ENCODE results near the gene CEP112.
"Not testable (repeated sequence)": the region's sequence is repeated elsewhere in the genome, so short reads cannot be mapped to it uniquely, and the experiment has no call there.

Gene CEP112

GRCh38 chr17:65745241-65745640, 446.7 kb downstream of the CEP112 start:
- DNase-seq (ENCODE audit: low read depth in 4 of 4, low spot score in 1 of 4): no peak

GRCh38 chr17:65743308-65743655, 448.7 kb downstream of the CEP112 start:
- DNase-seq (ENCODE audit: low read depth in 4 of 4, low spot score in 1 of 4): no peak

- no peak for DNase-seq (ENCODE audit: low read depth in 4 of 4, low spot score in 1 of 4)
These were observed 449.3 kb downstream of the CEP112 start for GRCh38 chr17:65742403-65743307.

GRCh38 chr17:65741710-65742109, 450.2 kb downstream of the CEP112 start:
- DNase-seq (ENCODE audit: low read depth in 4 of 4, low spot score in 1 of 4): no peak

DNA sequence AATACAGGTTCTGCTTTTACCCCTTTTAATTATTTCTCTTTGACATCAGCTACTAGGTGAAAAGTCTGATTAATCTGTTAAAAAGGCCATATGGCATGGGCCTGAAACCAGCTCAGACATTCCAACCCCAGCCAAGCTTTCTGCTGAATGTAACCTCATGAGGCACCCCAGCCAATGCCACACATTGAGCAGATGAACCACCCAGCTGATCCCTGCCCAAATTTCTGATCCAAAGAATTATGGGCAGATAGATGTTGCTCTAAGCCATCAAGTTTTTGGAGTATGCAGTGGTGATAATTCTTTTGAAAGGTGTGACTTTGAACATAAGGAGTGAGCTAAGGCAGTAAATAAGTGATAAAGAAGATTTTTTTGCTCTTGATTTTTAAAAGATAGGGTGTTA, 452.9 kb downstream of the CEP112 start:
- DNase-seq (ENCODE audit: low read depth in 4 of 4, low spot score in 1 of 4): no peak

DNA sequence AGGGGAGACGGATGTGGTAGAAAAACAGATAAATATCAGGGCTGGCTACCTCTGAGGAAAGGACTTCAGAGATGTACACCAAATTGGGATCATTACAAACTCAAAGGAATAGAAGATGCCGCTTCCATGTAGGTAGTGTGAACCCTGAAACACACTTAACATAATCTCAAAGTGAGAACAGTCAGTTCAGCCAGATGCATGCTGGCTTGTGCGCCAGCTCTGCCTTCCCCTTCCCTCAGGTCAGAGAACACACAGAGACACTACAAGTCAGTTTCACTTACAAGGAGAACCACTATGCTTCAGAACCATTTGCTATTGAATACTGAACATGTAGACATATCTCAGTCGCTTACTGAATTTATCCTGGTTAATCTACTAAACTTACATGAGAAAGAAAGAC, 454.5 kb downstream of the CEP112 start:
- DNase-seq (ENCODE audit: low read depth in 4 of 4, low spot score in 1 of 4): no peak

DNA sequence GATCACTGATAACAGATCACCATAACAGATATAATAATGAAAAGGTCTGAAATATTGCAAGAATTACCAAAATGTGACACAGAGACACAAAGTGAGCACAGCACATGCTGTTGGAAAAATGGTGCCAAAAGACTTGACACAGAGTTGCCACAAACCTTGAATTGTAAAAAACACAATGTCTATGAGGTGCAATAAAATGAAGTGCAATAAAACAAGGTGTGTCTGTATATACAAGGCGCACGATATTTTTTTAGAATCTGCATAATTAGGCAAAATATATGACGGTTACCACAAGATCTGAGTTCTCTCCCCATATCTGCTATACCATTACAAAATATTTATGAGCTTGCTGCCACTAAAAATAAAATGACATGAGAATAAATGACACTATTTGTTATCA, 458.6 kb downstream of the CEP112 start:
- DNase-seq (ENCODE audit: low read depth in 4 of 4, low spot score in 1 of 4): no peak

DNA sequence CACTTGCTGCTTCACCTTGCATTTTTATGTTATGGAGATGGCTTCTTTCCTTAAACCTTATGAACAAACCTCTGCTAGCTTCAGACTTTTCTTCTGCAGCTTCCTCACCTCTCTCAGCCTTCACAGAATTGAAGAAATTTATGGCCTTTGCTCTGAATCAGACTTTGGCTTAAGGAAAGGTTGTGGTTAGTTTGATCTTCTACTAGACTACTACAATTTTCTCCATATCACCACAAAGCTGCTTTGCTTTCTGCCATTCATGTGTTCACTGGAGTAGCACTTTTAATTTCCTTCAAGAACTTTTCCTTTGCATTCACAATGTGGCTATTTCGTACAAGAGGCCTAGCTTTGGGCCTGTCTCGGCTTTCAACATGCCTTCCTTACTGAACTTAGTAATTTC, 459.3 kb downstream of the CEP112 start:
- not testable (repeated sequence) for DNase-seq (ENCODE audit: low read depth in 4 of 4, low spot score in 1 of 4)

- DNase-seq (ENCODE audit: low read depth in 4 of 4, low spot score in 1 of 4): no peak
These were observed 461.2 kb downstream of the CEP112 start for GRCh38 chr17:65730711-65731169.

GRCh38 chr17:65729207-65729606, 462.7 kb downstream of the CEP112 start:
- DNase-seq (ENCODE audit: low read depth in 4 of 4, low spot score in 1 of 4): no peak

GRCh38 chr17:65727832-65728231, 464.1 kb downstream of the CEP112 start:
- no peak for DNase-seq (ENCODE audit: low read depth in 4 of 4, low spot score in 1 of 4)

GRCh38 chr17:65727246-65727645, 464.7 kb downstream of the CEP112 start:
- no peak for DNase-seq (ENCODE audit: low read depth in 4 of 4, low spot score in 1 of 4)

- DNase-seq (ENCODE audit: low read depth in 4 of 4, low spot score in 1 of 4): no peak
These were observed 468.3 kb downstream of the CEP112 start for GRCh38 chr17:65723431-65724151.

- DNase-seq (ENCODE audit: low read depth in 4 of 4, low spot score in 1 of 4): no peak
These were observed 473.3 kb downstream of the CEP112 start for GRCh38 chr17:65718601-65719000.

- DNase-seq (ENCODE audit: low read depth in 4 of 4, low spot score in 1 of 4): no peak
These were observed 479.3 kb downstream of the CEP112 start for GRCh38 chr17:65712383-65713267.

DNA sequence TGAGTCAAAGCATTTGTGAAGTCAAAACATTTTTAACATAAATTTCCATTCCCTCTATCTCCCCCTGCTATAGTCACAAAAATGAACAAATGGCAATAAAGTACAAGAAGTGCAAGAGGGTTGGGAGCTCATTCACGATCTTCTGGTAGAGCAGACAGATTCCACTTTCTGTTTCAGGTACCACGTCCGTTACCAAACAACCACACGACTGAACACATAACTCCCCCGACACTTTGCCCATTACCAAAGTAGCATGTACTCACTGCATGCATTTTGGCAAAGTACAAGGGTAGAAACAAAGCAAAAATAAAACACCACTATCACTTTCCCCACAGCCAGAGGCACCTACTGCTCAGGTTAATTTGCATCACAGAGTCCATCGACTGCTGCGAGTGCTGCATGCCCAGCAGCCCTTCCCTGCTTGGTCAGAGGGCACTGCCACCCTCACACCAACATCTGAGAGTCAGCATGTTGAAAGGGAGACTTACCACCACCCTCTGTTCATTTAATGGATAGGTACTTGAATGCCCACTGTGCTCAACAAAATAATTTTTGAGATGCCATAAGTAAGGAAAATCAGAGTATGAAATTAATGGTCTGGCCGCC, 480.2 kb downstream of the CEP112 start:
- DNase-seq (ENCODE audit: low read depth in 4 of 4, low spot score in 1 of 4): no peak

DNA sequence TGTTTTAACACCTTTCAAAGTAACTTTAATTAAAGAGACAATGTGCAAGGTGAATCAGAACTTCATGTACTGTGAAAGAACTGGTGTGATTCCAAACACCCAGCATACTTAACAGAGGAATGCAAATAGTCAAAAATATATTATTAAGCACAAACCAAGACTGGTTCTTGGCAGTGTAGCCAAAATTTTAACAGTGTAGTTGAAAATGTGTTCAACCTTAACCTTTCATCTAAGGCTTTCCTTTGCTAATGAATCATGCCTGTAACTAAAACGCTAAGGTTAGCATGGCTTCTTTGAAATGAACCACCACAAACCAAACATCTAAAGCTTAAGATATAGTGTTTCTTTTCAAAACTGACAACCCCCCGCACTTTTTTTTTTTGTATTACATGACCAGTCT, 484.2 kb downstream of the CEP112 start:
- no peak for DNase-seq (ENCODE audit: low read depth in 4 of 4, low spot score in 1 of 4)

- DNase-seq (ENCODE audit: low read depth in 4 of 4, low spot score in 1 of 4): no peak
These were observed 487.2 kb downstream of the CEP112 start for GRCh38 chr17:65704731-65705130.

GRCh38 chr17:65703891-65704290, 488.0 kb downstream of the CEP112 start:
- DNase-seq (ENCODE audit: low read depth in 4 of 4, low spot score in 1 of 4): no peak

- DNase-seq (ENCODE audit: low read depth in 4 of 4, low spot score in 1 of 4): no peak
These were observed 492.5 kb downstream of the CEP112 start for GRCh38 chr17:65699459-65699858.

All from stimulated activated CD4-positive, alpha-beta T cell treated with anti-CD3 and anti-CD28 coated beads, Interleukin-1b, Interleukin-23, amount 100 ng/mL, for 24 hours (primary cell).